ENCODE data around the gene POFUT2. TPM values are rescaled to one million over a fixed set of nuclear protein-coding genes. Genes with fewer than 3 reads are reported as not detected.

POFUT2 gene
- total RNA-seq, 2 experiments from 2014 or later: 17.0 to 20.5 TPM

DNA sequence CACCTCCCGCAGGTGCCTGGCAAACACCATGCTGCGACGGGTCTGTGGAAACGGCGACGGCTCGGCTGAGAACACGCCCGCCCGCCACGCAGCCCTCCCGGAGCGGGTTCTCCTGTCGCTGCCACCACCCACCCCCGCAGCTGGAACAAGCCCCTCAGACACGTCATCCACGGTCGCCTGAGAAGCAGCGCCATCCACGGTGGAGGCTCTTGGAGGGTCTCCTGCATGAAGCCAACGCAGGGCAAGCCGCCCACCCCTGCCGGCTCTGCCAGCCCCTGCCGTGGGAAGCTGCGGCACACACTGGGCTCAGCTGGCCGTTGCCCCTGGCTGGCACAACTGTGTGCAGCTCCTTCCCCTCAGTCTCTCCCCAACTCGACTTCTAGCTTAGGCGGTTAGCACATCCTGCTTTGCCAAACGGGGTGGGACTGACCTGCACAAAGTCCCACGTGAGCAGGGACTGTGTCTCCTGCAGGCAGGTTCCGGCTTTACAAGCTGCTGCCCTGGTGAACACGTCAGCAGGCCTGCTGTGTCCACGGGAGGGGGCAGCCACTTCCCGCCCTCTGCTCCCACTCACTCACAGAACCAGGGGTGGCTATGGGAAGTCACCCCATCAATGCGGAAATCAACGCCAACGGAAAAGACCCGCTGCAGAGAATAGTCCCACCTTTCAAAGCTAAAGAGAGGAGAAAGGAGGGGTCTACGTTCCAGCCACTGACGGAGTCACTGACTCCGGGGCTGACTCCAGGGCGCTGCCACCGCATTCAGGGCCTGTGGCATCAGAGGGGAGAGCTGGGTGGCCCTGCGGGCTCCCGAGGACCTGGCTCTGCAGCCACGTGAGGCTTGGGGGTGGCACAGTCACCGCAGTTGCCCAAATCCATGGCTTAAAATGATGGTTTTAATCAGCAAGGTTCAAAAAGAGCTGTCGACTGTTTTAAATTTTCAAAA is 10.3 kb downstream of the POFUT2 start:
- H3K4me1 ChIP-seq (ENCODE audit: insufficient read depth, low read length, poor library complexity, severe bottlenecking): no peaks in the 10 kb centered on the region
- CTCF ChIA-PET (ENCODE audit: unreplicated experiment): no interaction called here
- no peaks in the 10 kb centered on the region for H4K20me1 ChIP-seq (ENCODE audit: insufficient read depth, low read length)
- H3K36me3 ChIP-seq (ENCODE audit: insufficient read depth, low read length): peaks cover 35% of the 10 kb centered on the region
- BruUV-seq (replicated peaks): no TSS peak
- no peaks in the 10 kb centered on the region for H3K79me2 ChIP-seq (ENCODE audit: insufficient read depth, low read depth, low read length)
- H3K9me3 ChIP-seq (ENCODE audit: low read length): peaks cover 8% of the 10 kb centered on the region
- no peak for TF ChIP-seq CTCF (conservative IDR thresholded peaks at IDR 0.05; ENCODE audit: low read length)
- TF ChIP-seq EZH2phosphoT487 (IDR thresholded peaks at IDR 0.05; ENCODE audit: borderline replicate concordance, low read depth, low read length): no peak
- H3K27ac ChIP-seq (ENCODE audit: low read depth, low read length, poor library complexity, severe bottlenecking): no peak overlapping the region
- intact Hi-C loops (cut with micrococcal nuclease; ENCODE audit: unreplicated experiment): no loop called here
- POLR2A ChIA-PET: interaction anchor here (1.3 kb wide), 1 partner anchor 139 kb away, joined by 7 read pairs; no protein-coding TSS in a partner anchor
- no peak overlapping the region for H2AFZ ChIP-seq (ENCODE audit: low read length)
- H3K4me3 ChIP-seq (ENCODE audit: low read depth, low read length, poor library complexity, severe bottlenecking): no peak overlapping the region
- no peaks in the 10 kb centered on the region for H3K9me2 ChIP-seq (ENCODE audit: insufficient read depth, low read length)
- DNase-seq (ENCODE audit: low spot score): no peak
- H3K4me2 ChIP-seq (ENCODE audit: low read length): no peak overlapping the region

GRCh38 chr21:45276596-45276995 is 11.1 kb downstream of the POFUT2 start:
- Histone ChIP-seq H3K4me2 (ENCODE audit: low read length) (no peak overlapping the region), H3K27ac (ENCODE audit: low read depth, low read length, poor library complexity, severe bottlenecking) (no peak overlapping the region), H4K20me1 (ENCODE audit: insufficient read depth, low read length) (no peaks in the 10 kb centered on the region), H3K4me1 (ENCODE audit: insufficient read depth, low read length, poor library complexity, severe bottlenecking) (no peaks in the 10 kb centered on the region), H2AFZ (ENCODE audit: low read length) (no peak overlapping the region), H3K4me3 (ENCODE audit: low read depth, low read length, poor library complexity, severe bottlenecking) (no peak overlapping the region), H3K9me3 (ENCODE audit: low read length) (peaks cover 15% of the 10 kb centered on the region), H3K36me3 (ENCODE audit: insufficient read depth, low read length) (peaks cover 40% of the 10 kb centered on the region), H3K79me2 (ENCODE audit: insufficient read depth, low read depth, low read length) (no peaks in the 10 kb centered on the region), H3K9me2 (ENCODE audit: insufficient read depth, low read length) (no peaks in the 10 kb centered on the region)
- DNase-seq (ENCODE audit: low spot score): no peak
- TF ChIP-seq CTCF (conservative IDR thresholded peaks at IDR 0.05; ENCODE audit: low read length) (no peak), EZH2phosphoT487 (IDR thresholded peaks at IDR 0.05; ENCODE audit: borderline replicate concordance, low read depth, low read length) (no peak)
- BruUV-seq (replicated peaks): no TSS peak
- POLR2A ChIA-PET: no interaction called here
- intact Hi-C loops (cut with micrococcal nuclease; ENCODE audit: unreplicated experiment): no loop called here
- CTCF ChIA-PET (ENCODE audit: unreplicated experiment): no interaction called here

DNA sequence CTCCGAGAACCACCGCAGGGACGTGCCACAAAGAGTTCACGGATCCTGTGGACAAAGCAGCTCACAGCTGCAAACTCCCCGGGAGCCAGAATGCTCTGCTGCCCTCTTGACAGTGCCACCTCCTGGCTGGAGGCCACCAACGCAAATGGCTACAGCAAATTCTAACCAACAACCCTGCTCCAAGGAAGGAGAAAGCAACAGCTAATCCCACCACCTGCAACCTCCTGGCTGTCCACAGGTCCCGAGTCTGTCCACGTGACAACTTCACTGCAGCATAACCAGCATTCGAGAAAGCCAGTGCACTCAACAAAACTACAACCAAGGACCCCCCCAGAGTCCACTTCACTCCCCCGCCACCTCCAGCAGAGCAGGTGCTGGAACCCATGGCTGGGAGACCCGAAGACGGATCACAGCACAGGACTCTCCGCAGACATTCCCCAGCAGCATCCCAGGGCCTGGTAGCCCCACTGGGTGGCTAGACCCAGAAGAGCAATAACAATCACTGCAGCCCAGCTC is 17.3 kb downstream of the POFUT2 start:
- H3K27ac ChIP-seq (ENCODE audit: low read depth, low read length, poor library complexity, severe bottlenecking): no peak overlapping the region
- peaks cover 22% of the 10 kb centered on the region for H3K9me3 ChIP-seq (ENCODE audit: low read length)
- CTCF ChIA-PET (ENCODE audit: unreplicated experiment): no interaction called here
- no peaks in the 10 kb centered on the region for H4K20me1 ChIP-seq (ENCODE audit: insufficient read depth, low read length)
- H3K4me3 ChIP-seq (ENCODE audit: low read depth, low read length, poor library complexity, severe bottlenecking): no peak overlapping the region
- H3K36me3 ChIP-seq (ENCODE audit: insufficient read depth, low read length): peaks cover 66% of the 10 kb centered on the region
- no peak overlapping the region for H2AFZ ChIP-seq (ENCODE audit: low read length)
- no peaks in the 10 kb centered on the region for H3K79me2 ChIP-seq (ENCODE audit: insufficient read depth, low read depth, low read length)
- no peak for DNase-seq (ENCODE audit: low spot score)
- H3K9me2 ChIP-seq (ENCODE audit: insufficient read depth, low read length): no peaks in the 10 kb centered on the region
- H3K4me2 ChIP-seq (ENCODE audit: low read length): no peak overlapping the region
- intact Hi-C loops (cut with micrococcal nuclease; ENCODE audit: unreplicated experiment): no loop called here
- POLR2A ChIA-PET: interaction anchor here (0.6 kb wide), 1 partner anchor 188 kb away, joined by 3 read pairs; no protein-coding TSS in a partner anchor
- H3K4me1 ChIP-seq (ENCODE audit: insufficient read depth, low read length, poor library complexity, severe bottlenecking): no peaks in the 10 kb centered on the region
- TF ChIP-seq EZH2phosphoT487 (IDR thresholded peaks at IDR 0.05; ENCODE audit: borderline replicate concordance, low read depth, low read length) (no peak), CTCF (conservative IDR thresholded peaks at IDR 0.05; ENCODE audit: low read length) (0 out of 2 replicates have a peak, but pooled peaks have one; percentile 26)
- no TSS peak for BruUV-seq (replicated peaks)
